ENCODE results near the gene DENND2A.

DNA sequence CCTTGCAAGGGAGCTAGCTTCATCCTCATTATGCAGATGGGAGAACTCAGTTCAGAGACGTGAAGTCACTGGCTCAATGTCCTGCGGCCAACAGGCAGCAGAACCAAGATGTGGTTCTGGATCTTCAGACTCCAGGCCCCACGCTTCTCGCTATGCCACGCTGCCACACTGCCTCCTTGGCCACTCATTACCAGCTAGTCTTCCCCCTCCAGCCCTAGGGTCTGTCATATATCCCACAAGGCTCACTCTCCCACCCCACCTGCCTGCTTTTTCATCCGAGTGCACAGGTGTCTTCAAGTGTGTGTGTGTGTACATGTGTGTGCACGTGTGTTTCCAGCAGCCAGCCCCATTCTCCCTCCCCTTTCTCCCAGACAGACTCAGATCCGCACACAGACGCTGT, 53.4 kb downstream of the DENND2A start:
- no peak for TF ChIP-seq EZH2 (IDR thresholded peaks at IDR 0.05; ENCODE audit: borderline replicate concordance, low read length)
- TF ChIP-seq, protein P1, sequence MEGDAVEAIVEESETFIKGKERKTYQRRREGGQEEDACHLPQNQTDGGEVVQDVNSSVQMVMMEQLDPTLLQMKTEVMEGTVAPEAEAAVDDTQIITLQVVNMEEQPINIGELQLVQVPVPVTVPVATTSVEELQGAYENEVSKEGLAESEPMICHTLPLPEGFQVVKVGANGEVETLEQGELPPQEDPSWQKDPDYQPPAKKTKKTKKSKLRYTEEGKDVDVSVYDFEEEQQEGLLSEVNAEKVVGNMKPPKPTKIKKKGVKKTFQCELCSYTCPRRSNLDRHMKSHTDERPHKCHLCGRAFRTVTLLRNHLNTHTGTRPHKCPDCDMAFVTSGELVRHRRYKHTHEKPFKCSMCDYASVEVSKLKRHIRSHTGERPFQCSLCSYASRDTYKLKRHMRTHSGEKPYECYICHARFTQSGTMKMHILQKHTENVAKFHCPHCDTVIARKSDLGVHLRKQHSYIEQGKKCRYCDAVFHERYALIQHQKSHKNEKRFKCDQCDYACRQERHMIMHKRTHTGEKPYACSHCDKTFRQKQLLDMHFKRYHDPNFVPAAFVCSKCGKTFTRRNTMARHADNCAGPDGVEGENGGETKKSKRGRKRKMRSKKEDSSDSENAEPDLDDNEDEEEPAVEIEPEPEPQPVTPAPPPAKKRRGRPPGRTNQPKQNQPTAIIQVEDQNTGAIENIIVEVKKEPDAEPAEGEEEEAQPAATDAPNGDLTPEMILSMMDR (IDR thresholded peaks at IDR 0.05; ENCODE audit: low read length): no peak

Data from OCI-LY1 (cell line).